ENCODE results near the gene ZNF70.
"Not testable (repeated sequence)": the region's sequence is repeated elsewhere in the genome, so short reads cannot be mapped to it uniquely, and the experiment has no call there.

Gene ZNF70

GRCh38 chr22:23755711-23756110, 4.8 kb upstream of the ZNF70 start:
- DNase-seq: no peak

GRCh38 chr22:23754980-23755636, 4.2 kb upstream of the ZNF70 start:
- peak; percentile 83 for DNase-seq

GRCh38 chr22:23754220-23754919, 3.5 kb upstream of the ZNF70 start, which contains the start of gene VPREB3:
Gene VPREB3, minus strand, starts transcription at chr22:23754425. Its CDS starts 62 bp downstream, at chr22:23754363.
- no peak for DNase-seq

- DNase-seq: no peak
Measured at GRCh38 chr22:23753385-23753784, 2.5 kb upstream of the ZNF70 start.

GRCh38 chr22:23752750-23753149, 1.8 kb upstream of the ZNF70 start:
- DNase-seq: no peak

- DNase-seq: no peak
Measured at GRCh38 chr22:23752090-23752691, 1.3 kb upstream of the ZNF70 start.

- peak; percentile 43 for DNase-seq
Measured at GRCh38 chr22:23751441-23751996, 607 bp upstream of the ZNF70 start.

GRCh38 chr22:23750367-23750713, 572 bp downstream of the ZNF70 start:
- DNase-seq: no peak

- DNase-seq: no peak
Measured at GRCh38 chr22:23749841-23750301, 1.0 kb downstream of the ZNF70 start.

GRCh38 chr22:23745791-23746190, 5.1 kb downstream of the ZNF70 start:
- no peak for DNase-seq

- DNase-seq: no peak
Measured at GRCh38 chr22:23744485-23744884, 6.4 kb downstream of the ZNF70 start.

GRCh38 chr22:23744001-23744400, 6.9 kb downstream of the ZNF70 start:
- no peak for DNase-seq

- no peak for DNase-seq
Measured at GRCh38 chr22:23743303-23743705, 7.6 kb downstream of the ZNF70 start.

- no peak for DNase-seq
Measured at GRCh38 chr22:23742505-23743264, 8.2 kb downstream of the ZNF70 start.

GRCh38 chr22:23737696-23738095, 13.2 kb downstream of the ZNF70 start:
- no peak for DNase-seq

- DNase-seq: not testable (repeated sequence)
Measured at GRCh38 chr22:23728108-23728507, 22.8 kb downstream of the ZNF70 start.

GRCh38 chr22:23722724-23723123, 28.2 kb downstream of the ZNF70 start:
- DNase-seq: no peak

- no peak for DNase-seq
Measured at GRCh38 chr22:23722160-23722559, 28.8 kb downstream of the ZNF70 start.

- no peak for DNase-seq
Measured at GRCh38 chr22:23720855-23721254, 30.1 kb downstream of the ZNF70 start.

- DNase-seq: no peak
Measured at GRCh38 chr22:23718371-23719165, 32.3 kb downstream of the ZNF70 start.

GRCh38 chr22:23716811-23717801, 33.8 kb downstream of the ZNF70 start:
- peak; percentile 94 for DNase-seq

Data from NCI-H345 (cell line).